T-helper 9 cell (primary cell): ENCODE results near the gene ACSM6.

Source experiments
- DNase-seq: peaks from one replicate; pipeline ENCODE4 v3.0.0-alpha.2; 2020

ACSM6 gene

DNA sequence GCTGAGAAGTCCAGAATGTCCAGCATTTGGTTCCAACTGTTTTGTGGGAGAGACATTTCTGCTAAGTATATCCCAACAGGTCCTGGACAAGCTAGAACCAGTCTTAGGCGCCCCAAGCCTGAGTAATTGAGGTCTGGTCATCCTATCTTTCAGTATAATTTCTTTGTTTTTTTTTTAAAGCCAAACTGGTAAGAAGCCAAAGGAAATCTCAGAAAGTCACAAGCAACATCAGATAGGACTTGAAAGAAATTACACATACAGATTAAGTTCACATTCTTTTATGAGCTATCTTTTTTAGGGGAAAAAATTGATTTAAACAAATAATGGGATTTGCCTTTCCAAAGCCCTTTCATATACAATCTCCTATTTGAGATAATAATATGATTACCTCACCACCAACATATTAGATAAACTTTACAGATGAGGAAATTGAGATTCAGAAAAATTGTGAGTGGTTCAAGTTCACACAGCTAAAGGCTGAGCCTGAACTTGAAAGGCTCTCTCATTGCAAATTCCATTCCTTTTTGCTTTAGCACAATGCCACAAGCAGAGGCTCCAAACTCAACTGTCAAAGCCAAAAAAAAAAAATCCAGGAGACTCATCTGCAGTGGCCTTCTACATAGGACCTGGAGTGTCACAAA, 81.8 kb downstream of the ACSM6 start:
- DNase-seq = no peak

- DNase-seq = no peak
Observed at GRCh38 chr10:95276367-95277200, 82.5 kb downstream of the ACSM6 start.

GRCh38 chr10:95277201-95277570, 83.1 kb downstream of the ACSM6 start:
- no peak for DNase-seq

DNA sequence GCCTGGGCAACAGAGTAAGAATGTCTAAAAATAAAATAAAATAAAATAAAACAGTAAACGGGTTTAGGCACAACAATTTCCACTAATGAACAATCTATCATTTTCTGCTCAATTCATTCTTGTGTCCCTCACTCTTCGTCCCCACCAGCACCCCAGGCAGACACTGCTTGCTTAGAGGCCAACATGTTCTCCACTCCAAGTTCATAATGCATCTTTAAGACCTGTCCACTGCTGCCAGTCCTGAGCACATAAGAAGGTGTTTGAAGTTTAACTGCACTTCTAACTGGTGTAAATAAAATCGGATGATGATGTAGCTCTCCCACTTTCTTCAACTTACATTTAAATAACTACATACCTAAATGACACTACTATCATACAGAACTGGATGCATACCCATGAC, 83.6 kb downstream of the ACSM6 start:
- no peak for DNase-seq
